WERI-Rb-1 (cell line): Measurements from ENCODE around the gene SRSF6.
"Not testable (repeated sequence)": the region's sequence is repeated elsewhere in the genome, so short reads cannot be mapped to it uniquely, and the experiment has no call there.

Source experiments
- DNase-seq: peaks from one replicate; pipeline ENCODE4 v3.0.0-alpha.2; 2020
- H3K27ac ChIP-seq: fragments of 250-450 bp; sonication (Bioruptor Pico); 2 replicates; pipeline ENCODE4 v1.5.1; 2020; ENCODE audit warnings: mild to moderate bottlenecking, moderate library complexity
- H3K27me3 ChIP-seq: fragments of 250-450 bp; sonication (Bioruptor Pico); 2 replicates; pipeline ENCODE4 v1.5.1; 2021; ENCODE audit warnings: mild to moderate bottlenecking, low read depth, moderate library complexity; ENCODE audit not compliant: insufficient read depth, severe bottlenecking
- H3K36me3 ChIP-seq: fragments of 250-450 bp; sonication (Bioruptor Pico); 2 replicates; pipeline ENCODE4 v1.5.1; 2020; ENCODE audit warnings: mild to moderate bottlenecking, moderate library complexity
- H3K4me3 ChIP-seq: 2 replicates; pipeline ENCODE4 v1.5.1; 2011; ENCODE audit warnings: low read depth, mild to moderate bottlenecking, control low read depth, low read length
- H3K9me3 ChIP-seq: fragments of 250-450 bp; sonication (Bioruptor Pico); 2 replicates; pipeline ENCODE4 v1.5.1; 2021; ENCODE audit warnings: mild to moderate bottlenecking, moderate library complexity; ENCODE audit not compliant: severe bottlenecking
- CTCF ChIP-seq: IDR thresholded peaks from 2 replicates; pipeline ENCODE4 v1.5.1; 2011; ENCODE audit warnings: low read depth, mild to moderate bottlenecking, control low read depth, inconsistent platforms, low read length

Gene SRSF6

DNA sequence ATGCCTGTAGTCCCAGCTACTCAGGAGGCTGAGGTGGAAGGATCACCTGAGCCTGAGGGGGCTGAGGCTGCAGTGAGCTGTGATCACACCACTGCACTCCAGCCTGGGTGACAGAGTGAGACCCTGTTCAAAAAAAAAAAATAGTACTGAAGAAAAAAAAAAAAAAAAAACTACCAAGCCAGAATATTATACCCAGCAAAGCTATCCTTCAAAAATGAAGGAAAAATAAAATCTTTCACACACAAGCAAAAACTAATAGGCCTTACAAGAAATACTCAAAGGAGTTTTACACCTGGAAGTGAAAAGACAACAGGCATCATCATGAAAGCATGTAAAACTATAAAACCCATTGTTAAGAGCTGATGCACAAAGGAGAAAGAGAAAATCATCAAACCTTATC is 37.5 kb upstream of the SRSF6 start:
- Histone ChIP-seq H3K4me3 (no peak overlapping the region), H3K9me3 (peaks cover 18% of the 10 kb centered on the region), H3K27me3 (no peaks in the 10 kb centered on the region), H3K27ac (no peak overlapping the region), H3K36me3 (no peaks in the 10 kb centered on the region)
- TF ChIP-seq CTCF: no peak
- DNase-seq: no peak

DNA sequence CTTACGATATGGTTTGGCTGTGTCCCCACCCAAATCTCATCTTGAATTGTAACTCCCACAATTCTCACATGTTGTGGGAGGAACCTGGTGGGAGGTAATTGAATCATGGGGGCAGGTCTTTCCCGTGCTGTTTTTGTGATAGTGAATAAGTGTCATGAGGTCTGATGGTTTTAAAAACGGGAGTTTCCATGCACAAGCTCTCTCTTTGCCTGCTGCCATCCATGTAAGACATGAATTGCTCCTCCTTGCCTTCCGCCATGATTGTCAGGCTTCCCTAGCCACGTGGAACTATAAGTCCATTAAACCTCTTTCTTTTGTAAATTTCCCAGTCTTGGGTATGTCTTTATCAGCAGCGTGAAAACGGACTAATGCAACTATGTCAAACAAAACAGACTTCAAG is 36.8 kb upstream of the SRSF6 start:
- DNase-seq, H3K4me3 ChIP-seq, H3K27me3 ChIP-seq, H3K36me3 ChIP-seq, H3K27ac ChIP-seq: not testable (repeated sequence)
- peaks cover 18% of the 10 kb centered on the region for H3K9me3 ChIP-seq

DNA sequence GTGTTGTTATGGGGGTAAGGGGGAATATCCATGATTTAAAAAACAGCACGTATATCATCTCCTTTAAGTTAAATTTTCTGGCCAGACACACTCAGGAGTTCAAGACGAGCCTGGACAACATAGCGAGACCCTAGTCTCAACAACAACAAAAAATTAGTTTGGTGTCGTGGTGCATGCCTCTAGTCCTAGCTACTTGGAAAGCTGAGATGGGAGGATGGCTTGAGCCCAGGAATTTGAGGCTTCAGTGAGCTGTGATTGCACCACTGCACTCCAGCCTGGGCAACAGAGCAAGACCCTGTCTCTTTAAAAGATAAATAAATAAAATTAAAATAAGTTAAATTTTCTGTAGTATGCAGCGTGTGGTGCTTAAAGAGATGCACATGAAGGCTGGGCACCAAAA is 31.5 kb upstream of the SRSF6 start:
- Histone ChIP-seq H3K36me3 (no peaks in the 10 kb centered on the region), H3K9me3 (peaks cover 5% of the 10 kb centered on the region), H3K27me3 (no peaks in the 10 kb centered on the region), H3K27ac (no peak overlapping the region), H3K4me3 (no peak overlapping the region)
- no peak for DNase-seq
- no peak for TF ChIP-seq CTCF

- H3K36me3 ChIP-seq: no peaks in the 10 kb centered on the region
- no peak for TF ChIP-seq CTCF
- no peak for DNase-seq
- H3K27ac ChIP-seq: no peak overlapping the region
- H3K4me3 ChIP-seq: no peak overlapping the region
- no peaks in the 10 kb centered on the region for H3K27me3 ChIP-seq
- H3K9me3 ChIP-seq: no peaks in the 10 kb centered on the region
Observed at GRCh38 chr20:43430265-43431133, 27.2 kb upstream of the SRSF6 start.

- H3K4me3 ChIP-seq: no peak overlapping the region
- H3K27ac ChIP-seq: no peak overlapping the region
- peak; percentile 28 for DNase-seq
- H3K36me3 ChIP-seq: no peaks in the 10 kb centered on the region
- H3K27me3 ChIP-seq: no peaks in the 10 kb centered on the region
- no peak for TF ChIP-seq CTCF
- H3K9me3 ChIP-seq: no peaks in the 10 kb centered on the region
Observed at GRCh38 chr20:43431134-43431519, 26.6 kb upstream of the SRSF6 start.

GRCh38 chr20:43432498-43432897 is 25.2 kb upstream of the SRSF6 start:
- H3K27ac ChIP-seq: no peak overlapping the region
- H3K9me3 ChIP-seq: no peaks in the 10 kb centered on the region
- no peaks in the 10 kb centered on the region for H3K36me3 ChIP-seq
- no peak for DNase-seq
- H3K27me3 ChIP-seq: no peaks in the 10 kb centered on the region
- no peak for TF ChIP-seq CTCF
- H3K4me3 ChIP-seq: no peak overlapping the region
